Measurements from ENCODE around the gene UNC93A. TPM values are rescaled to one million over a fixed set of nuclear protein-coding genes. Genes with fewer than 3 reads are reported as not detected.
A peak's percentile ranks its signal among the peaks of the same experiment; 100 is the strongest.
"Not testable (repeated sequence)": the region's sequence is repeated elsewhere in the genome, so short reads cannot be mapped to it uniquely, and the experiment has no call there.

The UNC93A gene
- polyA plus RNA-seq, 1 experiment: not detected

GRCh38 chr6:167350731-167351655, 59.9 kb downstream of the UNC93A start:
- TF ChIP-seq CTCF (IDR thresholded peaks at IDR 0.05; ENCODE audit: low read depth, low read length): 0 out of 2 replicates have a peak, but pooled peaks have one; percentile 8
- ChIA-PET POLR2A (no interaction called here), CTCF (no interaction called here)
- H3K27ac ChIP-seq (ENCODE audit: low read depth, low read length): no peak overlapping the region
- H3K4me3 ChIP-seq (ENCODE audit: low read depth, low read length): no peak overlapping the region
- no peak for DNase-seq (ENCODE audit: low read depth, low spot score)
- H3K9me3 ChIP-seq (ENCODE audit: control insufficient read depth, insufficient read depth, low read length): peaks cover 36% of the 10 kb centered on the region
- H3K27me3 ChIP-seq (ENCODE audit: control insufficient read depth, insufficient read depth, low read length): no peaks in the 10 kb centered on the region

GRCh38 chr6:167351656-167352345, 60.7 kb downstream of the UNC93A start:
- POLR2A ChIA-PET: no interaction called here
- peaks cover 38% of the 10 kb centered on the region for H3K9me3 ChIP-seq (ENCODE audit: control insufficient read depth, insufficient read depth, low read length)
- H3K27ac ChIP-seq (ENCODE audit: low read depth, low read length): no peak overlapping the region
- H3K27me3 ChIP-seq (ENCODE audit: control insufficient read depth, insufficient read depth, low read length): no peaks in the 10 kb centered on the region
- CTCF ChIA-PET: no interaction called here
- TF ChIP-seq CTCF (IDR thresholded peaks at IDR 0.05; ENCODE audit: low read depth, low read length): no peak
- DNase-seq (ENCODE audit: low read depth, low spot score): no peak
- H3K4me3 ChIP-seq (ENCODE audit: low read depth, low read length): no peak overlapping the region

GRCh38 chr6:167356874-167357273, 65.8 kb downstream of the UNC93A start:
- ChIA-PET CTCF (no interaction called here), POLR2A (no interaction called here)
- Histone ChIP-seq H3K4me3 (ENCODE audit: low read depth, low read length) (no peak overlapping the region), H3K27ac (ENCODE audit: low read depth, low read length) (no peak overlapping the region), H3K9me3 (ENCODE audit: control insufficient read depth, insufficient read depth, low read length) (peaks cover 25% of the 10 kb centered on the region), H3K27me3 (ENCODE audit: control insufficient read depth, insufficient read depth, low read length) (no peaks in the 10 kb centered on the region)
- DNase-seq (ENCODE audit: low read depth, low spot score): no peak
- TF ChIP-seq CTCF (IDR thresholded peaks at IDR 0.05; ENCODE audit: low read depth, low read length): no peak

GRCh38 chr6:167358394-167358793, 67.3 kb downstream of the UNC93A start:
- H3K4me3 ChIP-seq (ENCODE audit: low read depth, low read length); POLR2A ChIA-PET; H3K27me3 ChIP-seq (ENCODE audit: control insufficient read depth, insufficient read depth, low read length); DNase-seq (ENCODE audit: low read depth, low spot score); CTCF ChIA-PET; H3K27ac ChIP-seq (ENCODE audit: low read depth, low read length): not testable (repeated sequence)
- H3K9me3 ChIP-seq (ENCODE audit: control insufficient read depth, insufficient read depth, low read length): peaks cover 29% of the 10 kb centered on the region

GRCh38 chr6:167361170-167361569, 70.1 kb downstream of the UNC93A start:
- H3K4me3 ChIP-seq (ENCODE audit: low read depth, low read length); CTCF ChIA-PET; H3K27ac ChIP-seq (ENCODE audit: low read depth, low read length); DNase-seq (ENCODE audit: low read depth, low spot score); H3K27me3 ChIP-seq (ENCODE audit: control insufficient read depth, insufficient read depth, low read length); POLR2A ChIA-PET: not testable (repeated sequence)
- H3K9me3 ChIP-seq (ENCODE audit: control insufficient read depth, insufficient read depth, low read length): peaks cover 20% of the 10 kb centered on the region

Other genes with a start within 250 kb of the UNC93A start
- gene CCR6, start 168.2 kb upstream of the UNC93A start, polyA plus RNA-seq (2011; rRNA removed): not detected in 2 replicates
- gene GPR31, start 133.3 kb upstream of the UNC93A start, polyA plus RNA-seq (2011; rRNA removed): not detected in 2 replicates
- not detected in 2 replicates for gene TTLL2, start 33.8 kb downstream of the UNC93A start, polyA plus RNA-seq (2011; rRNA removed)

All from AG04450 (cell line).